Activated CD4-positive, alpha-beta T cell treated with anti-CD3 and anti-CD28 coated beads, Interleukin-2, amount 10 ng/mL, durations not matched to agents 7 days and 5 days (primary cell): ENCODE results near the gene PTRH1. TPM values are rescaled to one million over a fixed set of nuclear protein-coding genes. Genes with fewer than 3 reads are reported as not detected.

Experiments
- CTCF ChIA-PET: fragments of 350-600 bp; sonication (Branson Sonifier 250); formaldehyde crosslinking; loops from one replicate; lab custom pipeline; 2021; ENCODE audit warnings: antibody characterized with exemption; lab: Charles Lee
- POLR2A ChIA-PET: fragments of 350-600 bp; sonication (Branson Sonifier 250); formaldehyde crosslinking; loops from one replicate; lab custom pipeline; 2021; ENCODE audit warnings: antibody characterized with exemption; lab: Charles Lee
- DNase-seq: peaks from one replicate; pipeline ENCODE4 v3.0.0-alpha.2; 2020
- H3K27ac Mint-ChIP-seq: one replicate; pipeline ENCODE4 v1.8.0; 2021; ENCODE audit warnings: mild to moderate bottlenecking, moderate library complexity, mixed read lengths
- H3K27me3 Mint-ChIP-seq: one replicate; pipeline ENCODE4 v1.8.0; 2021; ENCODE audit warnings: mixed read lengths
- H3K36me3 Mint-ChIP-seq: one replicate; pipeline ENCODE4 v1.8.0; 2021; ENCODE audit warnings: low read depth, mixed read lengths
- H3K4me1 Mint-ChIP-seq: one replicate; pipeline ENCODE4 v1.8.0; 2021; ENCODE audit warnings: mixed read lengths
- H3K4me3 Mint-ChIP-seq: one replicate; pipeline ENCODE4 v1.8.0; 2021; ENCODE audit warnings: mild to moderate bottlenecking, moderate library complexity, mixed read lengths
- H3K9me3 Mint-ChIP-seq: one replicate; pipeline ENCODE4 v1.8.0; 2021; ENCODE audit warnings: mixed read lengths
- total RNA-seq, 2 experiments: library from RNA; stranded (reverse); gene quantifications; one replicate each; pipeline ENCODE4 v1.2.3, GENCODE V29; 2021

PTRH1 gene
- total RNA-seq, 2 experiments from 2014 or later = 8.7 to 11.0 TPM

- no peaks in the 10 kb centered on the region for H3K27me3 Mint-ChIP-seq
- POLR2A ChIA-PET = no interaction called here
- CTCF ChIA-PET = interaction anchor here (0.8 to 1.6 kb wide), 2 partner anchors 10 to 19 kb away, joined by 3 to 5 read pairs; partner anchors contain the start of gene TOR2A
- peaks cover 19% of the 10 kb centered on the region for H3K36me3 Mint-ChIP-seq
- no peak for DNase-seq
- H3K4me3 Mint-ChIP-seq = no peak overlapping the region
- H3K27ac Mint-ChIP-seq = no peak overlapping the region
- H3K4me1 Mint-ChIP-seq = peaks cover 2% of the 10 kb centered on the region
- H3K9me3 Mint-ChIP-seq = no peaks in the 10 kb centered on the region
Observed at GRCh38 chr9:127753622-127754021, 38.2 kb upstream of the PTRH1 start.

- no peaks in the 10 kb centered on the region for H3K9me3 Mint-ChIP-seq
- no peak overlapping the region for H3K27ac Mint-ChIP-seq
- peaks cover 19% of the 10 kb centered on the region for H3K36me3 Mint-ChIP-seq
- POLR2A ChIA-PET = no interaction called here
- CTCF ChIA-PET = interaction anchor here (1.6 kb wide), 1 partner anchor 18 kb away, joined by 5 read pairs; the partner anchor contains the start of gene TOR2A
- no peak overlapping the region for H3K4me3 Mint-ChIP-seq
- DNase-seq = no peak
- H3K4me1 Mint-ChIP-seq = no peaks in the 10 kb centered on the region
- no peaks in the 10 kb centered on the region for H3K27me3 Mint-ChIP-seq
Observed at GRCh38 chr9:127753148-127753547, 37.7 kb upstream of the PTRH1 start.

GRCh38 chr9:127751269-127752054 is 36.0 kb upstream of the PTRH1 start:
- H3K36me3 Mint-ChIP-seq = peaks cover 29% of the 10 kb centered on the region
- no peaks in the 10 kb centered on the region for H3K9me3 Mint-ChIP-seq
- ChIA-PET POLR2A (interaction anchor here (0.6 kb wide), 1 partner anchor 26 kb away, joined by 3 read pairs; no protein-coding TSS in a partner anchor), CTCF (no interaction called here)
- peaks cover 5% of the 10 kb centered on the region for H3K4me1 Mint-ChIP-seq
- no peak for DNase-seq
- no peak overlapping the region for H3K27ac Mint-ChIP-seq
- H3K4me3 Mint-ChIP-seq = no peak overlapping the region
- H3K27me3 Mint-ChIP-seq = no peaks in the 10 kb centered on the region

GRCh38 chr9:127749090-127749787 is 33.8 kb upstream of the PTRH1 start:
- ChIA-PET POLR2A (no interaction called here), CTCF (no interaction called here)
- H3K9me3 Mint-ChIP-seq = no peaks in the 10 kb centered on the region
- peaks cover 5% of the 10 kb centered on the region for H3K4me1 Mint-ChIP-seq
- H3K36me3 Mint-ChIP-seq = peaks cover 41% of the 10 kb centered on the region
- no peaks in the 10 kb centered on the region for H3K27me3 Mint-ChIP-seq
- no peak for DNase-seq
- no peak overlapping the region for H3K27ac Mint-ChIP-seq
- H3K4me3 Mint-ChIP-seq = no peak overlapping the region

GRCh38 chr9:127746959-127747569 is 31.6 kb upstream of the PTRH1 start:
- Mint-ChIP-seq H3K27ac (peak overlapping the region; percentile 36), H3K9me3 (no peaks in the 10 kb centered on the region), H3K4me1 (peaks cover 5% of the 10 kb centered on the region), H3K27me3 (no peaks in the 10 kb centered on the region), H3K36me3 (peaks cover 47% of the 10 kb centered on the region), H3K4me3 (no peak overlapping the region)
- POLR2A ChIA-PET = interaction anchor here (0.6 kb wide), 2 partner anchors 72 to 168 kb away, joined by 3 to 7 read pairs; no protein-coding TSS in a partner anchor
- CTCF ChIA-PET = interaction anchor here (0.9 to 1.7 kb wide), 4 partner anchors 12 to 244 kb away, joined by 3 to 6 read pairs (median 4); partner anchors contain the start of gene TOR2A
- peak; percentile 47 for DNase-seq

GRCh38 chr9:127744398-127745110 is 29.1 kb upstream of the PTRH1 start:
- Mint-ChIP-seq H3K9me3 (no peaks in the 10 kb centered on the region), H3K27me3 (no peaks in the 10 kb centered on the region), H3K4me1 (peaks cover 5% of the 10 kb centered on the region), H3K4me3 (no peak overlapping the region), H3K27ac (no peak overlapping the region), H3K36me3 (peaks cover 45% of the 10 kb centered on the region)
- DNase-seq = no peak
- POLR2A ChIA-PET = no interaction called here
- CTCF ChIA-PET = interaction anchor here (0.6 to 4.3 kb wide), 5 partner anchors 9 to 26 kb away, joined by 3 to 29 read pairs (median 5); partner anchors contain the start of gene TOR2A

GRCh38 chr9:127742435-127743088 is 27.1 kb upstream of the PTRH1 start:
- Mint-ChIP-seq H3K36me3 (peaks cover 46% of the 10 kb centered on the region), H3K27me3 (no peaks in the 10 kb centered on the region), H3K9me3 (no peaks in the 10 kb centered on the region), H3K4me3 (no peak overlapping the region), H3K4me1 (peaks cover 5% of the 10 kb centered on the region), H3K27ac (no peak overlapping the region)
- CTCF ChIA-PET = interaction anchor here (2.9 to 4.3 kb wide), 2 partner anchors 7 to 179 kb away, joined by 9 to 29 read pairs; partner anchors contain the start of gene TOR2A
- POLR2A ChIA-PET = no interaction called here
- no peak for DNase-seq

GRCh38 chr9:127741831-127742434 is 26.5 kb upstream of the PTRH1 start:
- Mint-ChIP-seq H3K36me3 (peaks cover 48% of the 10 kb centered on the region), H3K4me3 (no peak overlapping the region), H3K4me1 (peaks cover 4% of the 10 kb centered on the region), H3K27ac (no peak overlapping the region), H3K9me3 (no peaks in the 10 kb centered on the region), H3K27me3 (no peaks in the 10 kb centered on the region)
- CTCF ChIA-PET = interaction anchor here (0.7 to 4.3 kb wide), 4 partner anchors 7 to 443 kb away, joined by 3 to 29 read pairs (median 6); partner anchors contain the start of gene TOR2A
- POLR2A ChIA-PET = no interaction called here
- DNase-seq = no peak

- Mint-ChIP-seq H3K27me3 (no peaks in the 10 kb centered on the region), H3K9me3 (no peaks in the 10 kb centered on the region), H3K4me1 (peaks cover 15% of the 10 kb centered on the region), H3K4me3 (no peak overlapping the region), H3K36me3 (peaks cover 33% of the 10 kb centered on the region), H3K27ac (no peak overlapping the region)
- ChIA-PET POLR2A (no interaction called here), CTCF (interaction anchor here (1.0 to 2.9 kb wide), 2 partner anchors 27 to 182 kb away, joined by 4 to 9 read pairs; no protein-coding TSS in a partner anchor)
- DNase-seq = no peak
Observed at GRCh38 chr9:127739614-127740330, 24.3 kb upstream of the PTRH1 start.

GRCh38 chr9:127738666-127739065 is 23.2 kb upstream of the PTRH1 start:
- ChIA-PET CTCF (no interaction called here), POLR2A (no interaction called here)
- Mint-ChIP-seq H3K4me3 (no peak overlapping the region), H3K9me3 (no peaks in the 10 kb centered on the region), H3K27ac (no peak overlapping the region), H3K4me1 (peaks cover 24% of the 10 kb centered on the region), H3K27me3 (no peaks in the 10 kb centered on the region), H3K36me3 (peaks cover 33% of the 10 kb centered on the region)
- no peak for DNase-seq
